NCI-H2196 treated with DMSO at 0.1 percent for 48 hours (cell line): ENCODE results near the gene ZSCAN5B.

ENCODE experiments used
- DNase-seq: peaks from one replicate; lab custom pipeline; 2025; ENCODE audit not compliant: unreplicated experiment; lab: John Stamatoyannopoulos, UW

Gene ZSCAN5B

DNA sequence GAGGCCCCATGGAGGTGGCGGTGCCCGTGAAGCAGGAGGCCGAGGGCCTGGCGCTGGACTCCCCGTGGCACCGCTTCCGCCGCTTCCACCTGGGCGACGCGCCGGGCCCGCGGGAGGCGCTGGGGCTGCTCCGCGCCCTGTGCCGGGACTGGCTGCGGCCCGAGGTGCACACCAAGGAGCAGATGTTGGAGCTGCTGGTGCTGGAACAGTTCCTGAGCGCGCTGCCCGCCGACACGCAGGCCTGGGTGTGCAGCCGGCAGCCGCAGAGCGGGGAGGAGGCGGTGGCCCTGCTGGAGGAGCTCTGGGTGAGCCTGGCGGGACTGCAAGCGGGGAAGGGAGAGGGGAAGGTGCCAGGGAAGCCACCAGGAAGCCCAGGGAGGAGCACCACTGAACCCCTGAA lies 50.7 kb downstream of the ZSCAN5B start:
- no peak for DNase-seq

DNA sequence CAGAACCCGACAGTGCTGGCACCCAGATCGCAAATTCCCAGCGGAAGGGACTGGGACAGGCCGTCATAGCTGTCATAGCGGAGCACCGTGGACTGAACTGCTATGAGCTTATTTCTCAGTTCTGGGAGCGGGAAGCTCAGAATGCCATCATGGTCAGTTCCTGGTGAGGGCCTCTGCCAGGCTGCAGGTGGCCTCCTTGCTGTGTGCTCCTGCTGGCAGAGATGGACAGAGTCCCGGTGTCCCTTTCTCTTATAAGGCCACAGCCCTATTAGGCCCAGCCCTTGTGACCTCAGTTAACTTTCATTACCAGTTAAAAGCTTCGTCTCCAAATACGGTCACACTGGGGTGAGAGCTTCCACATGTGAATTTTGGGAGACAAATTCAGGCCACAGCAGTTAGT lies 51.9 kb downstream of the ZSCAN5B start:
- DNase-seq = no peak

DNA sequence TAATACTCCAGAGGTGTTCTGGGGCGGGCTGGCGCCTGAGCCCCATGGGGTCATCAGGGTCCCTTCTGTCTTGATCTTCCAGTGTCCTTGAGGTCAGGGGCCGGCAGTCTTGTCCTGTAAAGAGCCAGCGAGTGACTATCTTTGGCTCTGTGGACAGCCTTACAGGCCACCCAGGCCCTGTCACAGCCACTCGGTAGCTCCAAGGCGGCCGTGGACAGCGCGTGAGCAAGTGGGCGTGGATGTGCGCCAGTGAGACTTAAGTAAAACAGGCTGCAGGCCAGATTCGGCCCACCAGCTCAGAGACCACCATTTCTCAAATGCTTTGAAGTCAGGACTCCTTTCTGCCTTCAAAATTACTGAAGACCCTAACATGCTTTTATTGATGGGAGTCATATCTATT lies 52.8 kb downstream of the ZSCAN5B start:
- DNase-seq = no peak

DNA sequence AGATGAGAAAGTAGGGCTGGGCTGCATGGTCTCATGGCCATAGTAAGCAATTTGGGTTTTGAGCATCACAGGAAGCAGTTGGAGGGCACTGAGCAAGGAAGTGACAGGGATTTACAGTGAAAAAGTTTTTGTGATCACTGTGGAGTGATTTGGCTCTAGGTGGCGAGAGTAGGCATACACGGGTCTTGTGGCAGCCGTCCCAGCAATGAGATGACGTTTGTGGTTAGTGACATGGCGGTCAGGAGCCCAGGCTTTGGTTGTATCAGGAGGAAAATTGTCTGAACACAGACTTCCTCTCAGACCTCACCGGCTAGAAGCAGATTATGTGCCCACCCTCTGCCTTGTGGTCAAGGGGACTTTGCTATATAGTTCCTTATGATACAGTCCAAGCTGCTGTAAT lies 53.2 kb downstream of the ZSCAN5B start:
- no peak for DNase-seq

DNA sequence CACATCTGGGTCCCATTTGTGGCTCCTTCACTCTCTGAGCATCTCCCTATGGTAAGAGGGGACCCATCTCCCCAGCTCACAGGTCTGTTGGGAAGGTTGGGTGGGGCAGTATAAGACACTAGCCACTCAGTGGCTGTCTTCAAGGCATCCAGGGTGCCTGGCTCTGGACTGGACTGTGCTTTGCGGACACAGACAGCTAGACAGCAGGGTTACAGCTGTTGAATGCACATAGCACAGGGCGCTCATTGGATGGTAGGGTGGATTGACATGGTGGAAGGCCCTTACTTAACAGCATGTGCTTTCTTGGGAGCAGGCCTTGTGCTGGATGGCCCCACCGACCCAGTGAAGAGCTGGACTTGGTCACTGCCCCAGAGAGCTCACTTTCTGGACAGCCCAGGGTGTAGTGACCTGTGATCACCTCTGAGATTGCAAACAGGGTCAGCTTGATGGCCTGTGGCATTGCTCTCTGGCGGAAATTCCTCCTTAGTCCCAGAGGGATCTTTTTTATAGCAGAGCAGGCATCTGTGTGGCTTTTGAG lies 54.6 kb downstream of the ZSCAN5B start:
- DNase-seq = no peak

DNA sequence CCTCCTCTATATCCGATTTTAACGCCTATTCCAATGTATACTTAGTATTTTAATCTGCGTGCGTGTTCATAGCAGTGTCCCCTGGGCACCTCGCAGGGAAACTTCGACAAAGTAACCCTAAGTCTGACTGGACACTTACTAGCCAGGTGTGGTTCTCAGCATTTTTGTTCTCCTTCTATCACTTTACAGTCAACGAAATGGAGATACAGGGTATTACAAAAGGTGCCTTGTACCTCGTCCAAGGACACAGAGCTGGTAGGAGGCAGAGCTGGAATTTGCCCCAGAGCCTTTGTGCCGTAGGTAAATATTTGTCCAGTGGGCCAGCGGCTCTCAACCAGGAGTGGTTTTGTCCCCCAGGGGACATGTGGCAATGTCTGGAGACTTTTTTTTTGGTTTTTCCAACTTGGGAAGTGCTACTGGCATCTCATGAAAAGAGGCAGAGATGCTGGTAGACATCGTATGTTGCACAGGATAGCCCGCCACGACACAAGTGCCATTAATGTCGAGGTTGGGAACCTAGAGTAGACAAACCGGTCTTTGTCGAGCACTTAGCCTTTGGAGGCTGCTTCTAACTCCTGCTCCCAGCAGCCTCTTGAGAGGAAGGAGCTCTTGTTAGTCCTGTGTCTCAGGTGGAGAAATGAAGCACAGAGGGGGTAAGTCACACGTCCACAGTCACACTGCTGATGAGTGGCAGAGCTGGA lies 55.3 kb downstream of the ZSCAN5B start:
- DNase-seq = peak; percentile 34

DNA sequence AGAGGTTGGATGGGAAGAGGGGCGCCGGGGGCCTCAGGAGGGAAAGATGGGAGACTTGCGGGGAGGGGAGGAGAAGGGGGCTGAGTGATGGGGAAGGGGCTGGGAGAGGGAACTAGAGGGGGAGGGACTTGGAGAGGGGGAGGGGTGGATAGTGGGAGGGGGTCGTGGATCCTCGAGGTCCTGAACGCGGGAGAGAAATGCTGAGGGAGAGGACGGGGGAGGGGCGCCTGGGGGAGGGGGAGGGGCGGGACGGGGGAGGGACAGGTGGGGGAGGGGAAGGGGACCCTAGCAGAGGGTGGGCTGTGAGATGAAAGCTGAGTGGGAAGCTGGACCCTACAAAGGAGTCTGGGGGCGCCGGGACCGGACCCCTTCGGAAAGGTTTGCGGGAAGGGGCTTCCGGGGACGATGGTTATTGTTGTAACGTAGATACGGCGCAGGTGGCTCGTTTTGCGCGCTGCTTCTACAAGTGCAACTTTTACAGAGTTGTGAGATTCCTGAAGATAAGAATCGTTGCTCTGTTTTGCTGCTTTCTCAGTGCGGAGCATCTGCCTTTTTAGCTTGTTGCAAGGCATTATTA lies 56.1 kb downstream of the ZSCAN5B start:
- no peak for DNase-seq

DNA sequence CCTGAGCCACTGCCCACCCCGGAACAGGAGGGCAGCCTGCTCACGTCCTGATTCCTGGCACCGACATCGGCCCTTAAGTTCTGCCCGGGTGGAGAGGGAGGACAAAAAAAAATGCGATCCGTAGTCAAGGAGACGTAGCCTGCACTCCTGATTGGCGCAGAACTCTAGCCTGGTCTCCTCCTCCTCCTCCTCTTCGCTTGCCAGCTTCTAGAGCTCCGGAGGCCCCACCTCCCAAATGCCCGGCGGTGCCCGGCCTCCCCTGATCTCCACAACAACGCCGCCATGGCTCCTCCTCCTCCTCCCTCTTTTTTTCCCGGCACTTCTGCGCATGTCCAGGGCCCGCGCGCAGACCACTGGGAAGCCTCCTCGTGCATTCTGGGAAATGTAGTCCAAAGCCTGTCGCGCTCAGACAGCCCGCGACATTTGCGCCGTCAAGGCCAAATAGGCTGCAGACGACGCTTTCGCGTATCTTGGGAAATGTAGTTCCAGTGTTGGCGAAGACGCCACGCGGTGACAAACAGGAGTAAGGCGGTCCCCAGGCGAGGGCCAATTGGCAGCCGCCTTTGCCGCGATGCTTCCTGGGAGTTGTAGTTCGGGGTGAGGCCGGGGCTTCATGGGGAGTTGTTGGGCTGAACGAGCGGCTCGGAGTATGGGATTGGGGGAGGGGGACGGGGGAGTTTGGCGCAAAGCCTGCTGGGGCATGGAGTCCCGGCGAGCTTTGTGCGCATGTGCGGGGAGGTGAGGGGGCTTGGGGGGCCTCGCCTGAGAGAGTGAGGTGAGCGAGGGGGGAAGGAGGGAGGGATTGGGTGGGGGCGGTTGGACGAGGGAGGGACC lies 56.8 kb downstream of the ZSCAN5B start, which contains the start of gene ZNF444:
TSS of gene ZNF444 (plus strand) at position 705 of the 834 bp plus-strand sequence. CDS start 5,625 bp downstream, outside the sequence.
- DNase-seq = peak; percentile 99

DNA sequence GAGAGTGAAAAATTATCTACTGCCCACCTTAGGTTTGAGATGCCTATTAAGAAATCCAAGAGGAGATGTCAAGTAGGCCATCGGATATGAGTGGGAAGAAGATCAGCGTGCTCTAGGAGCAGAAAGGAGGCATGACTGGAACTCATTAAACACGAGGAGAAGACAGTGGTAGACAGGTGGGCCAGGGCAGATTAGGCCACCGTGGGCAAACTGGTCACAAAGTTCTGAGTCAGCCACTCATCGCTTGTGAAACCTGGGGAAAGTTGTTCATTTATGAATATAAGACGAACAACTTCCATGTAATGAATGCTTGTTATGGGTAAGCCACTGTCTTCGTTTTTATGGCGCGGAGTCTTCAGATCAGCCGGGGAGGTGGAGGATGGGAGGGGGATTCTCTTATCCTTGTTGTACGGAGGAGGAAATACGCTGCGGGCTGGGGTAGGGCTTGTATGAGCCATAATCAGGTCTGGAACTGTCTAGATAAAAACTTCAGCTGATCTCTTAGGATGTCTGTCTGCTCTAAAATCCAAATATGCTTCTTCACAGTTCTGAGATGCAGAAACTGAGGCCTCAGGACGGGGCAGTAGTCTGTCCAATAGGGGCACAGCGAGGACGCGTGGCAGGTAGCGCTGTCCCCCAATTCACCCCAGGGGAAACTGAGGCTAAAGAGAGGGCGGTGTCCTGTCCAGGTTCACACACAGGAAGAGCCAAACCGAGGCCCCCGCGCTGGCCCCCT lies 57.6 kb downstream of the ZSCAN5B start:
- DNase-seq = no peak
